Tibial nerve (tissue), 4 donors: ENCODE results near the gene TMEM174. TPM values are rescaled to one million over a fixed set of nuclear protein-coding genes. Genes with fewer than 3 reads are reported as not detected.

Experiments
- DNase-seq, 2 donors: peaks; one replicate each; pipeline ENCODE4 v3.0.0-alpha.2; 2019; ENCODE audit warnings: low spot score in 2 of 2
- H3K27ac ChIP-seq, 4 donors: fragments of 200-600 bp; sonication (generic) in 3 of 4; one replicate each; pipeline ENCODE4 v1.5.1; 2017 to 2019; ENCODE audit warnings: mild to moderate bottlenecking in 1 of 4
- H3K27me3 ChIP-seq, 2 donors: fragments of 200-600 bp; sonication (generic) in 1 of 2; one replicate each; pipeline versions ENCODE4 v1.5.1 to v1.6.0; 2017 to 2019
- H3K36me3 ChIP-seq, 3 donors: fragments of 200-600 bp; sonication (generic); one replicate each; pipeline ENCODE4 v1.5.1; 2018 to 2019
- H3K4me1 ChIP-seq, 4 donors: fragments of 200-600 bp; sonication (generic) in 3 of 4; one replicate each; pipeline ENCODE4 v1.5.1; 2017 to 2019
- H3K4me3 ChIP-seq, 4 donors: fragments of 200-600 bp; sonication (generic) in 3 of 4; one replicate each; pipeline ENCODE4 v1.5.1; 2017 to 2019; ENCODE audit warnings: mild to moderate bottlenecking in 1 of 4, moderate library complexity in 1 of 4
- H3K9me3 ChIP-seq, 4 donors: fragments of 200-600 bp; sonication (generic) in 3 of 4; one replicate each; pipeline ENCODE4 v1.5.1; 2017 to 2019
- EP300 ChIP-seq, 2 donors: sonication (generic); formaldehyde crosslinking; IDR thresholded peaks; one replicate each; pipeline ENCODE4 v1.6.1; 2017; ENCODE audit warnings: antibody characterized with exemption in 2 of 2, mild to moderate bottlenecking in 1 of 2
- POLR2A ChIP-seq, 2 donors: fragments of 450-650 bp; IDR thresholded peaks; one replicate each; pipeline ENCODE4 v1.6.1; 2017; ENCODE audit warnings: antibody characterized with exemption in 2 of 2, mild to moderate bottlenecking in 2 of 2, moderate library complexity in 2 of 2
- WGBS, 2 donors: methylation state at CpG; one replicate each; pipeline ENCODE4 v1.1.5; 2018; 5-methylcytosine and 5-hydroxymethylcytosine counted together
- total RNA-seq, 4 donors: library from RNA; depleted of rRNA; stranded (reverse); fragments of >200 nt; gene quantifications; one replicate each; pipeline ENCODE4 v1.1.0, GENCODE V29; 2016
- TF ChIP-seq, protein P1 (sequence below), 5 experiments: fragments of 200-600 bp in 3 of 5; fragments of 450-650 bp in 2 of 5; sonication (generic) in 3 of 5; IDR thresholded peaks; one replicate each; pipeline ENCODE4 v1.5.1; 2016 to 2019; ENCODE audit warnings: antibody characterized with exemption in 5 of 5, mild to moderate bottlenecking in 3 of 5, moderate library complexity in 2 of 5

The TMEM174 gene
- total RNA-seq, 4 donors from 2014 or later = not detected

DNA sequence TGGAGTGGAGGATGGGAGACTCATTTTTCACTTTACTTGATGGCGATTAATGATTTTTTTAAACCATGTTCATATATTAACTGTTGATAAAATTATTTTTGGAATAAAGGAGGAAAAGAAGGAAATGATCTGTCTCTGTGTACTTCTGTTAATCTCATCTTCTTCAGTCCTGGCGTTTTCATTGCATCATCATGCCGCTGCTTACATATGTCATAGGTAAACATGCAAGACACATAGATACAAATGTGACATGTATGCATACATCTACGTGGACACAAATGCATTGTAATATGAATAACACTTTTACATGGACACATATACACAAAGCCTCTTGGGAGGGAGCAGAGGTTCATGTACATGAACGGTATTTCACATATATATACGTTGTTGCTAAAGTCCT, 10.0 kb downstream of the TMEM174 start:
- Histone ChIP-seq H3K36me3 (no peaks in the 10 kb centered on the region), H3K9me3 (peaks cover 0 to 8% (median 0%) of the 10 kb centered on the region in 4 donors), H3K4me1 (no peaks in the 10 kb centered on the region), H3K27ac (no peak overlapping the region), H3K27me3 (no peaks in the 10 kb centered on the region), H3K4me3 (no peak overlapping the region)
- no peak for DNase-seq
- WGBS, 2 donors = 80 to 83% methylated on average over 6 of the region's 6 CpGs
- TF ChIP-seq, protein P1, sequence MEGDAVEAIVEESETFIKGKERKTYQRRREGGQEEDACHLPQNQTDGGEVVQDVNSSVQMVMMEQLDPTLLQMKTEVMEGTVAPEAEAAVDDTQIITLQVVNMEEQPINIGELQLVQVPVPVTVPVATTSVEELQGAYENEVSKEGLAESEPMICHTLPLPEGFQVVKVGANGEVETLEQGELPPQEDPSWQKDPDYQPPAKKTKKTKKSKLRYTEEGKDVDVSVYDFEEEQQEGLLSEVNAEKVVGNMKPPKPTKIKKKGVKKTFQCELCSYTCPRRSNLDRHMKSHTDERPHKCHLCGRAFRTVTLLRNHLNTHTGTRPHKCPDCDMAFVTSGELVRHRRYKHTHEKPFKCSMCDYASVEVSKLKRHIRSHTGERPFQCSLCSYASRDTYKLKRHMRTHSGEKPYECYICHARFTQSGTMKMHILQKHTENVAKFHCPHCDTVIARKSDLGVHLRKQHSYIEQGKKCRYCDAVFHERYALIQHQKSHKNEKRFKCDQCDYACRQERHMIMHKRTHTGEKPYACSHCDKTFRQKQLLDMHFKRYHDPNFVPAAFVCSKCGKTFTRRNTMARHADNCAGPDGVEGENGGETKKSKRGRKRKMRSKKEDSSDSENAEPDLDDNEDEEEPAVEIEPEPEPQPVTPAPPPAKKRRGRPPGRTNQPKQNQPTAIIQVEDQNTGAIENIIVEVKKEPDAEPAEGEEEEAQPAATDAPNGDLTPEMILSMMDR (IDR thresholded peaks at IDR 0.05) = no peak
- TF ChIP-seq POLR2A (IDR thresholded peaks at IDR 0.05) (no peak), EP300 (IDR thresholded peaks at IDR 0.05) (no peak)

DNA sequence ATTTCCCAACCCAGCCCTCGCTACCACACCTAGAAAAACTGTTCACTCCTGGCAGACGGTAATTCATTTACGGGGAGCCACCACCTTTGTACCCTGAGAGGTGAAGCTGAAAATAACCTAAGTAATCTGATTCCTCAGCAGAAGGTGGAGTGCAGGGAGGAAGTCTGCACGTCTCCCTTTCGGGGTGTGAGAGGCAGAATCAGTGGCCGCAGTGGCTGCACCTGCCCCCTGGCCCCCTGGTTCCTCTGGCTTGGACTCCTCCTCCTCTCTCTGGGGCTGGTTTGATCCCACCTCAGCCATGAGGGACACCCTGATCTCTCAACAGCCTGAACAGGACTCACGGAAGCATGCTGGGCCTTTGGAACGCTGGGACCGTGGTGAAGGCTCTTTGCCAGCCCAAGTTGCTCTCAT, 10.5 kb downstream of the TMEM174 start:
- TF ChIP-seq, protein P1 (IDR thresholded peaks at IDR 0.05) = no peak
- no peak for TF ChIP-seq POLR2A (IDR thresholded peaks at IDR 0.05)
- no peak for TF ChIP-seq EP300 (IDR thresholded peaks at IDR 0.05)
- 73 to 79% methylated on average over 9 of the region's 9 CpGs for WGBS, 2 donors
- Histone ChIP-seq H3K27me3 (no peaks in the 10 kb centered on the region), H3K4me1 (no peaks in the 10 kb centered on the region), H3K4me3 (no peak overlapping the region), H3K9me3 (peaks cover 0 to 8% (median 0%) of the 10 kb centered on the region in 4 donors), H3K27ac (peak overlapping the region in 1 of 4 donors; percentile 47), H3K36me3 (no peaks in the 10 kb centered on the region)
- DNase-seq = no peak

DNA sequence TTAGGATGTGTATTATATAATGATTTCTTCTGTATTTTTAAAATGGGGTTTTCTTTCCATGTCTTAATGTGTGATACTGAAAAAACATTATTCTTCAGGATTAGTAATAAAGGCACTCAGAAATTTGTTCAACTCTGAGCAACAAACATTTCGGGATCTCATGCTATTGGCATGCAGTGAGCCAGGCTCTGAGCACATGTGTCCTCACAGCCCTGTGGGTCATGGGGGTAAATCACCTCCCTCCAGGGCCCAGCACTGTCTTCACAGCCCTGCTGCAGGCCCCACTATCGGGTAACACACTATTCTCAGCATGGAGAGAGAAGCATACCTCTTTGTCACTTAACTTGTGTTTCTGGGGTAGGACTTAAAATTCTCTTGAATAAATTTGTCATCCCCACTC, 14.0 kb downstream of the TMEM174 start:
- no peak overlapping the region for H3K4me3 ChIP-seq
- no peak overlapping the region for H3K27ac ChIP-seq
- WGBS, 2 donors = 62 to 64% methylated on average over 2 of the region's 2 CpGs
- peaks cover 0 to 8% (median 0%) of the 10 kb centered on the region in 4 donors for H3K9me3 ChIP-seq
- H3K27me3 ChIP-seq = no peaks in the 10 kb centered on the region
- no peaks in the 10 kb centered on the region for H3K36me3 ChIP-seq
- TF ChIP-seq EP300 (IDR thresholded peaks at IDR 0.05) (no peak), POLR2A (IDR thresholded peaks at IDR 0.05) (no peak)
- TF ChIP-seq, protein P1 (IDR thresholded peaks at IDR 0.05) = no peak
- H3K4me1 ChIP-seq = peaks cover 0 to 13% (median 0%) of the 10 kb centered on the region in 4 donors
- no peak for DNase-seq

DNA sequence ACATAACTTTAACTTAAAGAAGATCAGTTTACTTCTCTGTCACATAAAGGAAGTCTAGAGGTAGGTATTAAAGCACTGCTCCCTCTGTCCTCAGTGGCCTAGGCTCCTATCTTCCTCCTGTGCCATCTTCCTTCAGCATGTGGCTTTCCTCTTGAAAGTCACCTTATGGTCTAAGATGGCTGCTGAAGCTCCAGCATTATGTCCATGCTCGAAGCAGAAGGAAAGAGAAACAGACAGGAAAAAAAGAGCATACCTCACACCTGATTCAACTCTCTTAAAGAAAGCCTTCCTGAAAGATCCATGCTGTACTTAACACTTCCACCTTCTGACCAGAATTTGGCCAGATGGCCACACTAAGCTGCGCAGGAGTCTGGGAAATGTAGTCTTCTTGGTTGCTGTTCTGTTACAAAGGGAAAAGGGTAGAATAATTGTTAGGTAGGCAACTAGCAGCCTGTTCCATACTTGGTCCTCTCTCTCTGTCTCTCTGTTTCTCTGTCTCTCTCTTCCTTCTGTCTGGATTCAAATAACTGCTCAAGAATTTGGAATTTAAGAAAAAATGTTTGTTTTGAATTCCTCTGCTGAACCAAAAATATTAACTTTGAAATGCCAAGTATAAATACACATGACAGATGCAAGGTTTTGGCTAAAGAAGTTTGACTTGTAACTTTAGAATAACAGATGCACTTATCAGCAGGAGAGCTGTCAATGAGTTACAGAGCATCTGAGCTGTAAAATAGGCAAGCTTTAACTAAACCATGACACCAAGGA, 16.0 kb downstream of the TMEM174 start:
- TF ChIP-seq, protein P1 (IDR thresholded peaks at IDR 0.05) = no peak
- TF ChIP-seq POLR2A (IDR thresholded peaks at IDR 0.05) = no peak
- TF ChIP-seq EP300 (IDR thresholded peaks at IDR 0.05) = no peak
- Histone ChIP-seq H3K9me3 (peaks cover 0 to 8% (median 0%) of the 10 kb centered on the region in 4 donors), H3K27me3 (no peaks in the 10 kb centered on the region), H3K27ac (no peak overlapping the region), H3K4me3 (no peak overlapping the region), H3K36me3 (no peaks in the 10 kb centered on the region), H3K4me1 (peaks cover 0 to 13% (median 0%) of the 10 kb centered on the region in 4 donors)
- no peak for DNase-seq
- WGBS, 2 donors = 86 to 89% methylated on average over 2 of the region's 2 CpGs

DNA sequence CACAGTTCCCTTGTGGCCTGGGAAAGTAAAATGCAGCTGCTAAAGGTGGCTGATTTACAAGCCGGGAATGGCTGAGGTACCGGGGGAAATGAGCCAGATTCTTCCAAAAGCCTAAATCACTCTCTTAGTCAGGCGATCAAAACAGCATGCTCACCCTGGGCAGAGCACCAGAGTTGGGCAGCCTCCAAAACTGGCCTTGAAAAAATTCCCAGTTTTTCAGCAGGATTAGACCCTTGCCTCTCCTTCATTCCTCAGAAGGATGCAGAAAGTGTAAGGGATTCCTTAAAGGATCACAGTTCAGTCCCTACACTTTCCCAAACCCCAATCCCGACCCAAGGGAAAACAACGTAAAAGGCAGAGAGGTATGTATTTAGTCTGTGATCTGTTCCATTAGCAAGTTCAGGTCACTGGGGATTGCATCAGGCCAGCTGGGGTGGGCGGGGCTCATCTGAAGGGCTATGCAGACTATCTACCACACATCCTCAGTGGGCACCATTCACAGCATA, 16.9 kb downstream of the TMEM174 start:
- 41 to 43% methylated on average over 6 of the region's 6 CpGs for WGBS, 2 donors
- peak in 1 of 2 donors; percentile 23 for DNase-seq
- H3K27ac ChIP-seq = no peak overlapping the region
- TF ChIP-seq, protein P1 (IDR thresholded peaks at IDR 0.05) = no peak
- TF ChIP-seq POLR2A (IDR thresholded peaks at IDR 0.05) (no peak), EP300 (IDR thresholded peaks at IDR 0.05) (no peak)
- H3K36me3 ChIP-seq = no peaks in the 10 kb centered on the region
- no peaks in the 10 kb centered on the region for H3K27me3 ChIP-seq
- peaks cover 0 to 13% (median 0%) of the 10 kb centered on the region in 4 donors for H3K4me1 ChIP-seq
- no peak overlapping the region for H3K4me3 ChIP-seq
- no peaks in the 10 kb centered on the region for H3K9me3 ChIP-seq
